ENCODE results near the gene GGNBP2. TPM values are rescaled to one million over a fixed set of nuclear protein-coding genes. Genes with fewer than 3 reads are reported as not detected.

Gene GGNBP2
- total and polyA plus RNA-seq, 2 donors from 2014 or later = 43.0 to 86.8 TPM

GRCh38 chr17:36500745-36501225 is 43.9 kb upstream of the GGNBP2 start:
- no peak overlapping the region for H3K9ac ChIP-seq (ENCODE audit: low read length in 3 of 3)
- FAIRE-seq = no peak
- no peak for TF ChIP-seq CTCF (IDR thresholded peaks at IDR 0.05; ENCODE audit: borderline replicate concordance, extremely low read depth, insufficient read depth)
- H3K4me3 ChIP-seq (ENCODE audit: low read length in 3 of 3) = no peak overlapping the region
- H3K36me3 ChIP-seq (ENCODE audit: control insufficient read depth in 2 of 3, insufficient read depth in 3 of 3, low read length in 3 of 3) = peaks cover 5 to 45% (median 38%) of the 10 kb centered on the region in 3 donors
- DNase-seq = peak in 2 of 5 donors; percentile 33 to 48
- H3K9me3 ChIP-seq (ENCODE audit: control insufficient read depth in 2 of 3, insufficient read depth in 1 of 3, low read length in 3 of 3) = no peaks in the 10 kb centered on the region
- intact Hi-C loops (cut with DNase I) = no loop called here
- H3K27me3 ChIP-seq (ENCODE audit: control insufficient read depth, insufficient read depth, low read length) = no peaks in the 10 kb centered on the region
- H3K27ac ChIP-seq (ENCODE audit: low read depth in 2 of 2, low read length in 2 of 2) = no peak overlapping the region
- no peaks in the 10 kb centered on the region for H3K4me1 ChIP-seq (ENCODE audit: control insufficient read depth in 2 of 3, insufficient read depth in 2 of 3, low read depth in 1 of 3, low read length in 3 of 3)

GRCh38 chr17:36501351-36501750 is 43.4 kb upstream of the GGNBP2 start:
- no peak overlapping the region for H3K9ac ChIP-seq (ENCODE audit: low read length in 3 of 3)
- intact Hi-C loops (cut with DNase I) = no loop called here
- no peaks in the 10 kb centered on the region for H3K4me1 ChIP-seq (ENCODE audit: control insufficient read depth in 2 of 3, insufficient read depth in 2 of 3, low read depth in 1 of 3, low read length in 3 of 3)
- no peaks in the 10 kb centered on the region for H3K9me3 ChIP-seq (ENCODE audit: control insufficient read depth in 2 of 3, insufficient read depth in 1 of 3, low read length in 3 of 3)
- H3K36me3 ChIP-seq (ENCODE audit: control insufficient read depth in 2 of 3, insufficient read depth in 3 of 3, low read length in 3 of 3) = peaks cover 0 to 45% (median 36%) of the 10 kb centered on the region in 3 donors
- FAIRE-seq = no peak
- H3K27me3 ChIP-seq (ENCODE audit: control insufficient read depth, insufficient read depth, low read length) = no peaks in the 10 kb centered on the region
- H3K27ac ChIP-seq (ENCODE audit: low read depth in 2 of 2, low read length in 2 of 2) = no peak overlapping the region
- TF ChIP-seq CTCF (IDR thresholded peaks at IDR 0.05; ENCODE audit: borderline replicate concordance, extremely low read depth, insufficient read depth) = no peak
- H3K4me3 ChIP-seq (ENCODE audit: low read length in 3 of 3) = no peak overlapping the region
- peak in 1 of 5 donors; percentile 39 for DNase-seq

- no peaks in the 10 kb centered on the region for H3K4me1 ChIP-seq (ENCODE audit: control insufficient read depth in 2 of 3, insufficient read depth in 2 of 3, low read depth in 1 of 3, low read length in 3 of 3)
- DNase-seq = peak in 1 of 5 donors; percentile 22
- no peak overlapping the region for H3K4me3 ChIP-seq (ENCODE audit: low read length in 3 of 3)
- H3K36me3 ChIP-seq (ENCODE audit: control insufficient read depth in 2 of 3, insufficient read depth in 3 of 3, low read length in 3 of 3) = peaks cover 0 to 39% (median 33%) of the 10 kb centered on the region in 3 donors
- intact Hi-C loops (cut with DNase I) = no loop called here
- H3K27ac ChIP-seq (ENCODE audit: low read depth in 2 of 2, low read length in 2 of 2) = no peak overlapping the region
- TF ChIP-seq CTCF (IDR thresholded peaks at IDR 0.05; ENCODE audit: borderline replicate concordance, extremely low read depth, insufficient read depth) = no peak
- no peak for FAIRE-seq
- no peak overlapping the region for H3K9ac ChIP-seq (ENCODE audit: low read length in 3 of 3)
- no peaks in the 10 kb centered on the region for H3K27me3 ChIP-seq (ENCODE audit: control insufficient read depth, insufficient read depth, low read length)
- no peaks in the 10 kb centered on the region for H3K9me3 ChIP-seq (ENCODE audit: control insufficient read depth in 2 of 3, insufficient read depth in 1 of 3, low read length in 3 of 3)
Measured at GRCh38 chr17:36501963-36502362, 42.8 kb upstream of the GGNBP2 start.
